ENCODE data around the gene SYNM. TPM values are rescaled to one million over a fixed set of nuclear protein-coding genes. Genes with fewer than 3 reads are reported as not detected.

The SYNM gene
- total and polyA plus RNA-seq, 2 donors from 2014 or later = 4.5 to 23.2 TPM

GRCh38 chr15:99082798-99083197 lies 22.1 kb upstream of the SYNM start:
- no peaks in the 10 kb centered on the region for H3K27me3 ChIP-seq (ENCODE audit: control insufficient read depth, insufficient read depth, low read length)
- H3K4me3 ChIP-seq (ENCODE audit: low read length in 3 of 3) = no peak overlapping the region
- H3K9ac ChIP-seq (ENCODE audit: low read length in 3 of 3) = no peak overlapping the region
- no peaks in the 10 kb centered on the region for H3K9me3 ChIP-seq (ENCODE audit: control insufficient read depth in 2 of 3, insufficient read depth in 1 of 3, low read length in 3 of 3)
- FAIRE-seq = no peak
- no peak for DNase-seq
- H3K36me3 ChIP-seq (ENCODE audit: control insufficient read depth in 2 of 3, insufficient read depth in 3 of 3, low read length in 3 of 3) = no peaks in the 10 kb centered on the region
- H3K27ac ChIP-seq (ENCODE audit: low read depth in 2 of 2, low read length in 2 of 2) = no peak overlapping the region
- TF ChIP-seq CTCF (IDR thresholded peaks at IDR 0.05; ENCODE audit: borderline replicate concordance, extremely low read depth, insufficient read depth) = no peak
- no peaks in the 10 kb centered on the region for H3K4me1 ChIP-seq (ENCODE audit: control insufficient read depth in 2 of 3, insufficient read depth in 2 of 3, low read depth in 1 of 3, low read length in 3 of 3)
- intact Hi-C loops (cut with DNase I) = no loop called here

- H3K27me3 ChIP-seq (ENCODE audit: control insufficient read depth, insufficient read depth, low read length) = no peaks in the 10 kb centered on the region
- H3K4me3 ChIP-seq (ENCODE audit: low read length in 3 of 3) = no peak overlapping the region
- DNase-seq (no peak), FAIRE-seq (no peak)
- TF ChIP-seq CTCF (IDR thresholded peaks at IDR 0.05; ENCODE audit: borderline replicate concordance, extremely low read depth, insufficient read depth) = no peak
- no peak overlapping the region for H3K27ac ChIP-seq (ENCODE audit: low read depth in 2 of 2, low read length in 2 of 2)
- no peaks in the 10 kb centered on the region for H3K4me1 ChIP-seq (ENCODE audit: control insufficient read depth in 2 of 3, insufficient read depth in 2 of 3, low read depth in 1 of 3, low read length in 3 of 3)
- H3K9ac ChIP-seq (ENCODE audit: low read length in 3 of 3) = no peak overlapping the region
- intact Hi-C loops (cut with DNase I) = no loop called here
- H3K36me3 ChIP-seq (ENCODE audit: control insufficient read depth in 2 of 3, insufficient read depth in 3 of 3, low read length in 3 of 3) = no peaks in the 10 kb centered on the region
- no peaks in the 10 kb centered on the region for H3K9me3 ChIP-seq (ENCODE audit: control insufficient read depth in 2 of 3, insufficient read depth in 1 of 3, low read length in 3 of 3)
These were observed 19.9 kb upstream of the SYNM start for GRCh38 chr15:99084965-99085364.

- no peak overlapping the region for H3K27ac ChIP-seq (ENCODE audit: low read depth in 2 of 2, low read length in 2 of 2)
- no peaks in the 10 kb centered on the region for H3K9me3 ChIP-seq (ENCODE audit: control insufficient read depth in 2 of 3, insufficient read depth in 1 of 3, low read length in 3 of 3)
- DNase-seq = no peak
- intact Hi-C loops (cut with DNase I) = no loop called here
- no peak overlapping the region for H3K9ac ChIP-seq (ENCODE audit: low read length in 3 of 3)
- TF ChIP-seq CTCF (IDR thresholded peaks at IDR 0.05; ENCODE audit: borderline replicate concordance, extremely low read depth, insufficient read depth) = no peak
- no peak overlapping the region for H3K4me3 ChIP-seq (ENCODE audit: low read length in 3 of 3)
- H3K27me3 ChIP-seq (ENCODE audit: control insufficient read depth, insufficient read depth, low read length) = no peaks in the 10 kb centered on the region
- no peaks in the 10 kb centered on the region for H3K36me3 ChIP-seq (ENCODE audit: control insufficient read depth in 2 of 3, insufficient read depth in 3 of 3, low read length in 3 of 3)
- no peak for FAIRE-seq
- H3K4me1 ChIP-seq (ENCODE audit: control insufficient read depth in 2 of 3, insufficient read depth in 2 of 3, low read depth in 1 of 3, low read length in 3 of 3) = no peaks in the 10 kb centered on the region
These were observed 19.2 kb upstream of the SYNM start for GRCh38 chr15:99085413-99086326.

All from kidney (tissue), 14 donors.